GM19099 (cell line): ENCODE data around the gene COX7A1.
A peak's percentile ranks its signal among the peaks of the same experiment; 100 is the strongest.

Source experiments
- POLR2A ChIP-seq: IDR thresholded peaks from 3 replicates; pipeline ENCODE4 v1.6.1; 2011; ENCODE audit warnings: low read depth; ENCODE audit not compliant: insufficient read length; ENCODE audit errors: extremely low read depth

Gene COX7A1

GRCh38 chr19:36149673-36150406 lies 2.4 kb downstream of the COX7A1 start:
- no peak for TF ChIP-seq POLR2A

DNA sequence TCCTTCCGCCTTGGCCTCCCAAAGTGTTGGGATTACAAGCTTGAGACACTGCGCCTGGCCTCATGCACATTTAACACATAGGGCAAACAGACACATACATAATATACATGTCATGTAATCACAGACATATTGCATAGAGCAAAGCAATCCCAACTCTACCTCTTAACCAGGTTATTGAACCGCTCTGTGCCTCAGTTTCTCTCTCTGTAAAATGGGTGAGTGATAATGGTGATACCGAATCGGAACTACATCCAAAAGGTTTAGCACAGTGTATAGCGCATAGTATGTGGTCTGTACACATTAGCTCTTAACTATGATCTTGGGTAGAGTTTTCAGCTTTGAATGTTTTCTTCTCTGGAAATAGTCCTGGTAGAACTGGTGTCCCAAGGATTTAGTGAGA lies 7.6 kb downstream of the COX7A1 start:
- no peak for TF ChIP-seq POLR2A

DNA sequence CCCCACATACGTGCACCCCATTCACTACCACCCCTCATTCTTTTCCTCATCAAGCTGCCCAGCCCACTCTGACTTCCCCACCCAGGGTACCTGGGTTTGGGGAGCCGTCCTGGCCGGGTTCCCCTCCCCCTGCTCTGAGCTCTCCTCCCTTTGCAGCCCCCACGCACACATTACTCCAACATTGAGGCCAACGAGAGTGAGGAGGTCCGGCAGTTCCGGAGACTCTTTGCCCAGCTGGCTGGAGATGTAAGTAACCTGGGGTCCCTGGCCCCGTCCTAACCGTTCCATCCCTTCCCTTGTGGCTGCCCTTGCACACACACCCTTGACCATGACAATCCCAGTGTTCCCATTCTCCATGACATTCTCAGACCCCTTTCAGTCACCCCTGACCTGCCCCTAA lies 9.8 kb downstream of the COX7A1 start:
- TF ChIP-seq POLR2A, result no peak

GRCh38 chr19:36142046-36142445 lies 10.2 kb downstream of the COX7A1 start:
- no peak for TF ChIP-seq POLR2A

- TF ChIP-seq POLR2A, result peak; percentile 22
Observed at GRCh38 chr19:36141039-36141927, 11.0 kb downstream of the COX7A1 start.

GRCh38 chr19:36140304-36141038 lies 11.8 kb downstream of the COX7A1 start:
- no peak for TF ChIP-seq POLR2A

GRCh38 chr19:36139473-36140303 lies 12.6 kb downstream of the COX7A1 start, which contains the start of gene CAPNS1:
TSS of gene CAPNS1 (plus strand) at chr19:36140066. CDS start at chr19:36141012, 946 bp downstream.
- TF ChIP-seq POLR2A, result peak; percentile 82

- no peak for TF ChIP-seq POLR2A
Observed at GRCh38 chr19:36139120-36139472, 13.2 kb downstream of the COX7A1 start.

GRCh38 chr19:36136964-36137686 lies 15.1 kb downstream of the COX7A1 start:
- no peak for TF ChIP-seq POLR2A

DNA sequence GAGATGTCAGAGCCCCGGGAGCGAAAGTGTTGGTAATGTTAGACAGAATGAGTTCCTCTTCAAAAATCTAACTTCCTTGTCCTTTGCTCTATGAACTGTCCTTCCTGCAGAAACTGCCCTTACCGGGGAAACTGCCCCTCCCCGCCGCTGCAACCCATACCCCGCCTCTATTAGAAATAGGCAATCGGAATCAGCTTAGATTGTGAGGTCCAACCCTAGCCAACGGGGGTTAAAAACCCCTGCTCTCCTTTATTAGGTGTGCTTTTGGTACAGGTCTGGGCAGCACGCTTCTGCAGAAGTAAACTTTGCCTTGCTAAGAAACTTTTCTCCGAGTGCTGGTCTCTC lies 23.9 kb downstream of the COX7A1 start:
- no peak for TF ChIP-seq POLR2A

GRCh38 chr19:36125557-36125956 lies 26.7 kb downstream of the COX7A1 start:
- no peak for TF ChIP-seq POLR2A

GRCh38 chr19:36121486-36122124 lies 30.6 kb downstream of the COX7A1 start:
- TF ChIP-seq POLR2A, result no peak

- no peak for TF ChIP-seq POLR2A
Observed at GRCh38 chr19:36120984-36121358, 31.3 kb downstream of the COX7A1 start.
